Panc1 (cell line): ENCODE data around the gene HHLA2. TPM values are rescaled to one million over a fixed set of nuclear protein-coding genes. Genes with fewer than 3 reads are reported as not detected.

Experiments
- ATAC-seq: fragments of 200-7000 bp; cut with Tn5 transposase; 2 replicates; pipeline ENCODE4 v1.9.1; 2020; ENCODE audit warnings: mild to moderate bottlenecking, moderate library complexity
- BruUV-seq: library from RNA; stranded (reverse); fragments of 400-500 nt; replicated peaks from 2 replicates; lab custom pipeline; 2021; lab: Mats Ljungman, UMichigan
- CTCF ChIA-PET: fragments of 300-600 bp; sonication (Branson Sonifier 250); formaldehyde crosslinking; loops from one replicate; lab custom pipeline; 2022; ENCODE audit warnings: antibody characterized with exemption; lab: Charles Lee
- POLR2A ChIA-PET: fragments of 300-600 bp; sonication (Branson Sonifier 250); formaldehyde crosslinking; loops from one replicate; lab custom pipeline; 2022; ENCODE audit warnings: antibody characterized with exemption; lab: Charles Lee
- DNase-seq: peaks from one replicate; pipeline ENCODE4 v3.0.0-alpha.2; 2010; ENCODE audit warnings: low read depth, low spot score
- H3K27ac ChIP-seq: 2 replicates; pipeline ENCODE4 v1.5.1; 2011; ENCODE audit warnings: mild to moderate bottlenecking, low read length, inconsistent platforms
- H3K27me3 ChIP-seq: fragments of 200-500 bp; sonication (Bioruptor generic); 2 replicates; pipeline ENCODE4 v1.6.0; 2014; ENCODE audit warnings: low read length, inconsistent platforms; ENCODE audit not compliant: control insufficient read depth, insufficient read depth
- H3K36me3 ChIP-seq: fragments of 200-500 bp; sonication (Bioruptor generic); 2 replicates; pipeline ENCODE4 v1.5.1; 2014; ENCODE audit warnings: inconsistent platforms, mild to moderate bottlenecking, low read length, moderate library complexity; ENCODE audit not compliant: control insufficient read depth, insufficient read depth
- H3K4me1 ChIP-seq: 2 replicates; pipeline ENCODE4 v1.5.1; 2011; ENCODE audit warnings: inconsistent platforms, mild to moderate bottlenecking, low read length, moderate library complexity; ENCODE audit not compliant: control insufficient read depth, insufficient read depth
- H3K4me3 ChIP-seq, 2 experiments: 2 replicates each; pipeline ENCODE4 v1.5.1; 2011 to 2012; ENCODE audit warnings: low read depth in 2 of 2, low read length in 2 of 2, mild to moderate bottlenecking in 2 of 2, inconsistent platforms in 1 of 2, moderate library complexity in 1 of 2
- H3K9me3 ChIP-seq: fragments of 200-500 bp; sonication (Bioruptor generic); 2 replicates; pipeline ENCODE4 v1.5.1; 2014; ENCODE audit warnings: low read depth, mild to moderate bottlenecking, inconsistent platforms, low read length, moderate library complexity; ENCODE audit not compliant: control insufficient read depth, insufficient read depth
- POLR2AphosphoS5 ChIP-seq: IDR thresholded peaks from 2 replicates; pipeline ENCODE4 v1.6.1; 2012; ENCODE audit warnings: mild to moderate bottlenecking, low read depth, low read length, moderate library complexity
- SIN3A ChIP-seq: IDR thresholded peaks from 2 replicates; pipeline ENCODE4 v1.6.1; 2012; ENCODE audit warnings: low read depth, mild to moderate bottlenecking, low read length, moderate library complexity, borderline replicate concordance; ENCODE audit not compliant: insufficient read depth
- TCF7L2 ChIP-seq: IDR thresholded peaks from 2 replicates; pipeline ENCODE4 v1.6.1; 2011; ENCODE audit warnings: mild to moderate bottlenecking, low read depth, low read length, inconsistent platforms
- in situ Hi-C: cut with HindIII; loops from 2 replicates; pipeline ENCODE4 v1.10.0; 2016; ENCODE audit warnings: low sequenced_read_pairs, low pct_unique_long_range_greater_than_20kb
- intact Hi-C: fragments of 100-400 bp; cut with micrococcal nuclease; formaldehyde crosslinking; loops from one replicate; pipeline ENCODE4 v1.10.0; 2022; ENCODE audit not compliant: unreplicated experiment
- total RNA-seq: library from RNA; stranded (reverse); gene quantifications from one replicate; pipeline ENCODE4 v1.2.1, GENCODE V29; 2021; ENCODE audit not compliant: unreplicated experiment
- TF ChIP-seq, protein P1 (sequence below), 2 experiments: IDR thresholded peaks; 2 replicates each; pipeline ENCODE4 v1.6.1; 2011 to 2012; ENCODE audit warnings: low read depth in 2 of 2, control low read depth in 1 of 2, low read length in 1 of 2, mild to moderate bottlenecking in 1 of 2, moderate library complexity in 1 of 2; ENCODE audit not compliant: insufficient read depth in 1 of 2
- TF ChIP-seq, protein P2 (sequence below): fragments of 450-650 bp; IDR thresholded peaks from 2 replicates; pipeline ENCODE4 v1.5.1; 2017; ENCODE audit warnings: mild to moderate bottlenecking

The HHLA2 gene
- total RNA-seq, 1 experiment from 2014 or later = not detected

DNA sequence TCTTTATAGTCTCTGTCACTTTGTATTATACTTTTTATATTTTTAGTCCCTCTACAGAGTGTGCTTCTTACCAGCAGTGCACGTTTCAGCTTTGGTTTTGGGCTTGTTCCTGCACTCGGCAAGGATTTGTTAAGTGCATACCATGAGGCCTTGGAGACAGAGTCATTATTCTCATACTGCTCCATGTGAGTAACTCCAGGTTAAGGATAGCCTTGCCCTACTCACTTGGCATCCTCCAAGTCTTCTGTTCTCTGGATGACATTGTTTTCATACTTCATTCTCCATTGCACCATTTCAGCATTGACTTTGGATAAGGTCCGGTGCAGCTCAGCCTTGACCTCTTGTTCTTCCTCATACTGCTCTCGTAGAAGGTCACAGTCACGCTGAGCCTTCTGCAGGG, 117.7 kb downstream of the HHLA2 start:
- in situ Hi-C loops = no loop called here

DNA sequence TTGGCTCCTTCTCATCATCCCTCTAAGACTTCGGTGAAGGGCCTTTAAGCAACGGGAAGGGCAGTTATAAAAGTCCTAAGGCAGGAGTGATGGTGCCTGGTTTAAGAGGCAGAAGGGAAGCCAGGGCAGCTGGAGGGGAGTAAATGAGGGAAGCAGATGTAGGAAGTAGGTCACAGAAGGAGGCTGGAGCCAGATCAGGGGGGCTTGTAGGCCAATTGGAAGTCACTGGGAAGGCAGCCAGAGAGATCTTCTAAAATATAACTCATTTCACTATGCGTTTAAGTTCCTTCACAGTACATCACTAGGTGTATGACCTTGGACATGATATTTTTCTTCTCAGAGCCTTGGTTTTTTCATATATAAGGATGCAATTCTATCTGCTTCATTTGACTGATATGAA, 119.3 kb downstream of the HHLA2 start:
- CTCF ChIA-PET = no interaction called here

More for the DNA sequence above, 117.7 kb downstream of the HHLA2 start:
- no TSS peak for BruUV-seq
- ATAC-seq = no peak
- intact Hi-C loops = no loop called here
- ChIA-PET CTCF (no interaction called here), POLR2A (no interaction called here)
- Histone ChIP-seq H3K27ac (no peak overlapping the region), H3K4me1 (no peaks in the 10 kb centered on the region), H3K4me3 (no peak overlapping the region), H3K27me3 (no peaks in the 10 kb centered on the region), H3K9me3 (peaks cover 4% of the 10 kb centered on the region; the same call in 1 of the 2 replicates), H3K36me3 (no peaks in the 10 kb centered on the region)
- no peak for DNase-seq
- TF ChIP-seq, protein P1, sequence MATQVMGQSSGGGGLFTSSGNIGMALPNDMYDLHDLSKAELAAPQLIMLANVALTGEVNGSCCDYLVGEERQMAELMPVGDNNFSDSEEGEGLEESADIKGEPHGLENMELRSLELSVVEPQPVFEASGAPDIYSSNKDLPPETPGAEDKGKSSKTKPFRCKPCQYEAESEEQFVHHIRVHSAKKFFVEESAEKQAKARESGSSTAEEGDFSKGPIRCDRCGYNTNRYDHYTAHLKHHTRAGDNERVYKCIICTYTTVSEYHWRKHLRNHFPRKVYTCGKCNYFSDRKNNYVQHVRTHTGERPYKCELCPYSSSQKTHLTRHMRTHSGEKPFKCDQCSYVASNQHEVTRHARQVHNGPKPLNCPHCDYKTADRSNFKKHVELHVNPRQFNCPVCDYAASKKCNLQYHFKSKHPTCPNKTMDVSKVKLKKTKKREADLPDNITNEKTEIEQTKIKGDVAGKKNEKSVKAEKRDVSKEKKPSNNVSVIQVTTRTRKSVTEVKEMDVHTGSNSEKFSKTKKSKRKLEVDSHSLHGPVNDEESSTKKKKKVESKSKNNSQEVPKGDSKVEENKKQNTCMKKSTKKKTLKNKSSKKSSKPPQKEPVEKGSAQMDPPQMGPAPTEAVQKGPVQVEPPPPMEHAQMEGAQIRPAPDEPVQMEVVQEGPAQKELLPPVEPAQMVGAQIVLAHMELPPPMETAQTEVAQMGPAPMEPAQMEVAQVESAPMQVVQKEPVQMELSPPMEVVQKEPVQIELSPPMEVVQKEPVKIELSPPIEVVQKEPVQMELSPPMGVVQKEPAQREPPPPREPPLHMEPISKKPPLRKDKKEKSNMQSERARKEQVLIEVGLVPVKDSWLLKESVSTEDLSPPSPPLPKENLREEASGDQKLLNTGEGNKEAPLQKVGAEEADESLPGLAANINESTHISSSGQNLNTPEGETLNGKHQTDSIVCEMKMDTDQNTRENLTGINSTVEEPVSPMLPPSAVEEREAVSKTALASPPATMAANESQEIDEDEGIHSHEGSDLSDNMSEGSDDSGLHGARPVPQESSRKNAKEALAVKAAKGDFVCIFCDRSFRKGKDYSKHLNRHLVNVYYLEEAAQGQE (IDR thresholded peaks at IDR 0.05; ENCODE audit: insufficient read depth in 1 of 2, low read depth in 2 of 2, low read length in 1 of 2) = no peak
- TF ChIP-seq TCF7L2 = no peak
- TF ChIP-seq, protein P2, sequence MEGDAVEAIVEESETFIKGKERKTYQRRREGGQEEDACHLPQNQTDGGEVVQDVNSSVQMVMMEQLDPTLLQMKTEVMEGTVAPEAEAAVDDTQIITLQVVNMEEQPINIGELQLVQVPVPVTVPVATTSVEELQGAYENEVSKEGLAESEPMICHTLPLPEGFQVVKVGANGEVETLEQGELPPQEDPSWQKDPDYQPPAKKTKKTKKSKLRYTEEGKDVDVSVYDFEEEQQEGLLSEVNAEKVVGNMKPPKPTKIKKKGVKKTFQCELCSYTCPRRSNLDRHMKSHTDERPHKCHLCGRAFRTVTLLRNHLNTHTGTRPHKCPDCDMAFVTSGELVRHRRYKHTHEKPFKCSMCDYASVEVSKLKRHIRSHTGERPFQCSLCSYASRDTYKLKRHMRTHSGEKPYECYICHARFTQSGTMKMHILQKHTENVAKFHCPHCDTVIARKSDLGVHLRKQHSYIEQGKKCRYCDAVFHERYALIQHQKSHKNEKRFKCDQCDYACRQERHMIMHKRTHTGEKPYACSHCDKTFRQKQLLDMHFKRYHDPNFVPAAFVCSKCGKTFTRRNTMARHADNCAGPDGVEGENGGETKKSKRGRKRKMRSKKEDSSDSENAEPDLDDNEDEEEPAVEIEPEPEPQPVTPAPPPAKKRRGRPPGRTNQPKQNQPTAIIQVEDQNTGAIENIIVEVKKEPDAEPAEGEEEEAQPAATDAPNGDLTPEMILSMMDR = no peak
- TF ChIP-seq POLR2AphosphoS5 = no peak
- no peak for TF ChIP-seq SIN3A

More for the DNA sequence above, 119.3 kb downstream of the HHLA2 start:
- Histone ChIP-seq H3K27me3 (no peaks in the 10 kb centered on the region), H3K27ac (no peak overlapping the region), H3K9me3 (peaks cover 4% of the 10 kb centered on the region; the same call in 1 of the 2 replicates), H3K4me3 (no peak overlapping the region), H3K4me1 (no peaks in the 10 kb centered on the region), H3K36me3 (no peaks in the 10 kb centered on the region)
- no peak for ATAC-seq
- in situ Hi-C loops = no loop called here
- POLR2A ChIA-PET = no interaction called here
- no TSS peak for BruUV-seq
- no peak for DNase-seq
- intact Hi-C loops = no loop called here
- TF ChIP-seq TCF7L2 (no peak), SIN3A (no peak), POLR2AphosphoS5 (no peak)
- TF ChIP-seq, protein P2 = no peak
- TF ChIP-seq, protein P1 (IDR thresholded peaks at IDR 0.05; ENCODE audit: insufficient read depth in 1 of 2, low read depth in 2 of 2, low read length in 1 of 2) = no peak
